Activated T-cell treated with anti-CD3 and anti-CD28 coated beads, Interleukin-2, amount 50 U/mL, for 72 hours (primary cell): ENCODE measurements around the gene RAPGEFL1. TPM values are rescaled to one million over a fixed set of nuclear protein-coding genes. Genes with fewer than 3 reads are reported as not detected.

Experiments
- ATAC-seq, 2 donors: fragments of 150-1000 bp; cut with Tn5 transposase; replicated peaks in 1 of 2; 2 replicates each; pipeline ENCODE4 v1.10.0; 2021; ENCODE audit warnings: moderate library complexity in 2 of 2, mild to moderate bottlenecking in 1 of 2
- DNase-seq, 2 donors: peaks; one replicate each; pipeline ENCODE4 v3.0.0; 2021 to 2022; ENCODE audit warnings: mixed read lengths in 1 of 2
- H3K27ac Mint-ChIP-seq: one replicate; pipeline ENCODE4 v1.8.0; 2022; ENCODE audit warnings: mild to moderate bottlenecking, moderate library complexity, mixed read lengths
- H3K27me3 Mint-ChIP-seq: one replicate; pipeline ENCODE4 v1.8.0; 2022; ENCODE audit warnings: low read depth, mixed read lengths
- H3K36me3 Mint-ChIP-seq, 2 donors: one replicate each; pipeline ENCODE4 v1.8.0; 2022; ENCODE audit warnings: mixed read lengths in 2 of 2, mild to moderate bottlenecking in 1 of 2; ENCODE audit not compliant: insufficient read depth in 2 of 2
- H3K4me1 Mint-ChIP-seq: one replicate; pipeline ENCODE4 v1.8.0; 2022; ENCODE audit warnings: low read depth, mixed read lengths
- H3K4me3 Mint-ChIP-seq, 2 donors: one replicate each; pipeline ENCODE4 v1.8.0; 2022; ENCODE audit warnings: mild to moderate bottlenecking in 2 of 2, mixed read lengths in 2 of 2, moderate library complexity in 2 of 2
- H3K9me3 Mint-ChIP-seq, 2 donors: one replicate each; pipeline ENCODE4 v1.8.0; 2022; ENCODE audit warnings: mixed read lengths in 2 of 2
- total RNA-seq, 2 donors: library from RNA; stranded (reverse); gene quantifications; one replicate each; pipeline ENCODE4 v1.2.3, GENCODE V29; 2022

RAPGEFL1 gene
- total RNA-seq, 2 donors from 2014 or later = 3.0 to 6.6 TPM

GRCh38 chr17:40178660-40179059, 1.4 kb downstream of the RAPGEFL1 start:
- peak overlapping the region; percentile 52 to 61 for H3K4me3 Mint-ChIP-seq
- ATAC-seq (no peak), DNase-seq (no peak)
- peaks cover 3 to 9% of the 10 kb centered on the region in 2 donors for H3K36me3 Mint-ChIP-seq
- peaks cover 16% of the 10 kb centered on the region for H3K4me1 Mint-ChIP-seq
- no peak overlapping the region for H3K27ac Mint-ChIP-seq
- no peaks in the 10 kb centered on the region for H3K27me3 Mint-ChIP-seq
- no peaks in the 10 kb centered on the region for H3K9me3 Mint-ChIP-seq

GRCh38 chr17:40179923-40180659, 2.8 kb downstream of the RAPGEFL1 start:
- DNase-seq = no peak
- Mint-ChIP-seq H3K27me3 (no peaks in the 10 kb centered on the region), H3K4me1 (peaks cover 16% of the 10 kb centered on the region), H3K9me3 (no peaks in the 10 kb centered on the region), H3K27ac (no peak overlapping the region), H3K4me3 (no peak overlapping the region), H3K36me3 (peaks cover 3 to 8% of the 10 kb centered on the region in 2 donors)
- no peak for ATAC-seq

- Mint-ChIP-seq H3K27ac (no peak overlapping the region), H3K27me3 (no peaks in the 10 kb centered on the region), H3K4me1 (peaks cover 16% of the 10 kb centered on the region), H3K9me3 (no peaks in the 10 kb centered on the region), H3K36me3 (peaks cover 3 to 7% of the 10 kb centered on the region in 2 donors), H3K4me3 (no peak overlapping the region)
- no peak for ATAC-seq
- no peak for DNase-seq
These were observed 3.4 kb downstream of the RAPGEFL1 start for GRCh38 chr17:40180694-40181093.

- peaks cover under 1 to 2% of the 10 kb centered on the region in 2 donors for H3K36me3 Mint-ChIP-seq
- peaks cover 16% of the 10 kb centered on the region for H3K4me1 Mint-ChIP-seq
- H3K9me3 Mint-ChIP-seq = no peaks in the 10 kb centered on the region
These were observed 3.9 kb downstream of the RAPGEFL1 start for GRCh38 chr17:40181205-40181604.

GRCh38 chr17:40182606-40183005, 5.3 kb downstream of the RAPGEFL1 start:
- ATAC-seq (no peak), DNase-seq (no peak)
- Mint-ChIP-seq H3K27ac (no peak overlapping the region), H3K9me3 (no peaks in the 10 kb centered on the region), H3K36me3 (no peaks in the 10 kb centered on the region), H3K4me1 (peaks cover 8% of the 10 kb centered on the region), H3K27me3 (no peaks in the 10 kb centered on the region), H3K4me3 (no peak overlapping the region)

More at GRCh38 chr17:40181205-40181604, 3.9 kb downstream of the RAPGEFL1 start:
- Mint-ChIP-seq H3K27me3 (no peaks in the 10 kb centered on the region), H3K27ac (no peak overlapping the region), H3K4me3 (no peak overlapping the region)
- no peak for ATAC-seq
- no peak for DNase-seq

GRCh38 chr17:40187238-40187637, 10.0 kb downstream of the RAPGEFL1 start:
- peaks cover 6% of the 10 kb centered on the region for H3K27me3 Mint-ChIP-seq
- no peaks in the 10 kb centered on the region for H3K36me3 Mint-ChIP-seq
- H3K9me3 Mint-ChIP-seq = no peaks in the 10 kb centered on the region
- H3K27ac Mint-ChIP-seq = no peak overlapping the region
- DNase-seq (no peak), ATAC-seq (no peak)
- peaks cover 7% of the 10 kb centered on the region for H3K4me1 Mint-ChIP-seq
- H3K4me3 Mint-ChIP-seq = no peak overlapping the region

GRCh38 chr17:40188694-40189093, 11.4 kb downstream of the RAPGEFL1 start:
- Mint-ChIP-seq H3K27me3 (peaks cover 6% of the 10 kb centered on the region), H3K36me3 (no peaks in the 10 kb centered on the region), H3K27ac (no peak overlapping the region), H3K4me3 (no peak overlapping the region), H3K4me1 (peaks cover 7% of the 10 kb centered on the region), H3K9me3 (no peaks in the 10 kb centered on the region)
- DNase-seq (no peak), ATAC-seq (no peak)

- Mint-ChIP-seq H3K9me3 (no peaks in the 10 kb centered on the region), H3K27ac (peak overlapping the region; percentile 70), H3K36me3 (no peaks in the 10 kb centered on the region), H3K4me3 (peak overlapping the region; percentile 70 to 97), H3K27me3 (peaks cover 6% of the 10 kb centered on the region), H3K4me1 (peaks cover 12% of the 10 kb centered on the region)
- peak; percentile 37 to 50 for DNase-seq
- peak; percentile 28 to 59 for ATAC-seq
These were observed 13.1 kb downstream of the RAPGEFL1 start for GRCh38 chr17:40190197-40191021.

- Mint-ChIP-seq H3K4me3 (peak overlapping the region; percentile 92 to 97), H3K4me1 (peaks cover 12% of the 10 kb centered on the region), H3K27me3 (peaks cover 6% of the 10 kb centered on the region), H3K9me3 (no peaks in the 10 kb centered on the region), H3K27ac (no peak overlapping the region), H3K36me3 (no peaks in the 10 kb centered on the region)
- ATAC-seq (peak; percentile 89 to 90), DNase-seq (peak; percentile 76)
These were observed 14.3 kb downstream of the RAPGEFL1 start for GRCh38 chr17:40191237-40192208.

GRCh38 chr17:40192961-40193360, 15.7 kb downstream of the RAPGEFL1 start:
- no peaks in the 10 kb centered on the region for H3K9me3 Mint-ChIP-seq
- H3K4me3 Mint-ChIP-seq = peak overlapping the region in 1 of 2 donors; percentile 3
- peaks cover 6% of the 10 kb centered on the region for H3K27me3 Mint-ChIP-seq
- H3K27ac Mint-ChIP-seq = no peak overlapping the region
- DNase-seq (no peak), ATAC-seq (no peak)
- peaks cover 12% of the 10 kb centered on the region for H3K4me1 Mint-ChIP-seq
- no peaks in the 10 kb centered on the region for H3K36me3 Mint-ChIP-seq

- Mint-ChIP-seq H3K27ac (no peak overlapping the region), H3K9me3 (no peaks in the 10 kb centered on the region), H3K27me3 (peaks cover 5% of the 10 kb centered on the region), H3K4me1 (peaks cover 12% of the 10 kb centered on the region), H3K36me3 (no peaks in the 10 kb centered on the region), H3K4me3 (no peak overlapping the region)
- DNase-seq = no peak
- ATAC-seq = no peak
These were observed 17.6 kb downstream of the RAPGEFL1 start for GRCh38 chr17:40194821-40195220.

GRCh38 chr17:40197550-40197949, 20.3 kb downstream of the RAPGEFL1 start:
- H3K4me3 Mint-ChIP-seq = no peak overlapping the region
- no peaks in the 10 kb centered on the region for H3K27me3 Mint-ChIP-seq
- H3K9me3 Mint-ChIP-seq = no peaks in the 10 kb centered on the region
- DNase-seq (no peak), ATAC-seq (no peak)
- H3K4me1 Mint-ChIP-seq = peaks cover 12% of the 10 kb centered on the region
- no peaks in the 10 kb centered on the region for H3K36me3 Mint-ChIP-seq
- no peak overlapping the region for H3K27ac Mint-ChIP-seq
